Neural cell (in vitro differentiated cells): ENCODE data around the gene POU3F2. TPM values are rescaled to one million over a fixed set of nuclear protein-coding genes. Genes with fewer than 3 reads are reported as not detected.

Source experiments
- H2AFZ ChIP-seq: fragments of 200-600, 300-800 bp; sonication (generic), shearing (Covaris generic); 2 replicates; pipeline ENCODE4 v1.6.0; 2014; ENCODE audit warnings: low read depth, mild to moderate bottlenecking, antibody characterized with exemption, low read length, moderate library complexity
- H3F3A ChIP-seq: fragments of 200-600 bp; shearing (Covaris generic); 2 replicates; pipeline ENCODE4 v1.6.1; 2016; ENCODE audit warnings: mild to moderate bottlenecking, moderate library complexity, mixed read lengths, antibody characterized with exemption, low read length; ENCODE audit not compliant: insufficient read depth, poor library complexity, severe bottlenecking
- H3K27ac ChIP-seq: fragments of 200-600, 300-800 bp; sonication (generic), shearing (Covaris generic); 2 replicates; pipeline ENCODE4 v1.5.1; 2014; ENCODE audit warnings: mild to moderate bottlenecking, low read length, moderate library complexity
- H3K27me3 ChIP-seq: fragments of 300-800, 200-600 bp; sonication (generic), shearing (Covaris generic); 2 replicates; pipeline ENCODE4 v1.6.0; 2014; ENCODE audit warnings: mild to moderate bottlenecking, low read depth, low read length, moderate library complexity; ENCODE audit not compliant: insufficient read depth
- H3K36me3 ChIP-seq: fragments of 300-800, 200-600 bp; sonication (generic), shearing (Covaris generic); 2 replicates; pipeline ENCODE4 v1.5.1; 2014; ENCODE audit warnings: mild to moderate bottlenecking, antibody characterized with exemption, low read length, moderate library complexity; ENCODE audit not compliant: insufficient read depth
- H3K4me2 ChIP-seq: fragments of 300-800, 200-600 bp; sonication (generic), shearing (Covaris generic); 2 replicates; pipeline ENCODE4 v1.6.0; 2014; ENCODE audit warnings: mild to moderate bottlenecking, low read length
- H3K4me3 ChIP-seq: fragments of 300-800, 200-600 bp; sonication (generic), shearing (Covaris generic); 2 replicates; pipeline ENCODE4 v1.5.1; 2014; ENCODE audit warnings: mild to moderate bottlenecking, low read length, moderate library complexity
- H3K79me2 ChIP-seq: fragments of 200-600 bp; shearing (Covaris generic); replicated peaks from 2 replicates; pipeline ENCODE4 v1.6.0; 2014; ENCODE audit warnings: mild to moderate bottlenecking, low read length, moderate library complexity; ENCODE audit not compliant: insufficient read depth
- H3K9ac ChIP-seq: fragments of 300-800, 200-600 bp; sonication (generic), shearing (Covaris generic); 2 replicates; pipeline ENCODE4 v1.6.1; 2016; ENCODE audit warnings: mild to moderate bottlenecking, low read length, mixed read lengths
- H3K9me2 ChIP-seq: fragments of 200-600 bp; shearing (Covaris generic); 2 replicates; pipeline ENCODE4 v1.6.1; 2016; ENCODE audit warnings: mild to moderate bottlenecking, low read length, mixed read lengths; ENCODE audit not compliant: insufficient read depth
- H3K9me3 ChIP-seq: fragments of 200-600, 300-800 bp; sonication (generic), shearing (Covaris generic); 2 replicates; pipeline ENCODE4 v1.6.1; 2016; ENCODE audit warnings: mild to moderate bottlenecking, mixed run types, low read length, moderate library complexity, mixed read lengths
- H4K20me1 ChIP-seq: fragments of 200-600 bp; shearing (Covaris generic); 2 replicates; pipeline ENCODE4 v1.6.1; 2016; ENCODE audit warnings: mild to moderate bottlenecking, mixed run types; ENCODE audit not compliant: insufficient read depth
- CTCF ChIP-seq: fragments of 450-650 bp; IDR thresholded peaks from 2 replicates; pipeline ENCODE4 v1.5.1; 2014; ENCODE audit warnings: antibody characterized with exemption, mild to moderate bottlenecking, moderate library complexity; ENCODE audit not compliant: poor library complexity, severe bottlenecking
- EP300 ChIP-seq: fragments of 450-650 bp; conservative IDR thresholded peaks from 2 replicates; pipeline ENCODE4 v1.6.1; 2014; ENCODE audit warnings: antibody characterized with exemption, mild to moderate bottlenecking, moderate library complexity; ENCODE audit not compliant: poor library complexity, severe bottlenecking
- EZH2 ChIP-seq: fragments of 200-600, 300-800 bp; shearing (Covaris generic), sonication (generic); IDR thresholded peaks from 2 replicates; pipeline ENCODE4 v1.6.1; 2014; ENCODE audit warnings: antibody characterized with exemption, low read length, borderline replicate concordance, mild to moderate bottlenecking; ENCODE audit not compliant: insufficient read depth, poor library complexity, severe bottlenecking
- MXI1 ChIP-seq: fragments of 450-650 bp; conservative IDR thresholded peaks from 2 replicates; pipeline ENCODE4 v1.6.1; 2014; ENCODE audit warnings: antibody characterized with exemption, mild to moderate bottlenecking; ENCODE audit not compliant: poor library complexity, severe bottlenecking
- POLR2AphosphoS5 ChIP-seq: IDR thresholded peaks from 2 replicates; pipeline ENCODE4 v1.6.1; 2012
- RAD21 ChIP-seq: fragments of 450-650 bp; conservative IDR thresholded peaks from 2 replicates; pipeline ENCODE4 v1.6.1; 2014; ENCODE audit warnings: antibody characterized with exemption, mild to moderate bottlenecking, moderate library complexity
- REST ChIP-seq: IDR thresholded peaks from 2 replicates; pipeline ENCODE4 v1.6.1; 2012; ENCODE audit warnings: borderline replicate concordance
- SMC3 ChIP-seq: fragments of 450-650 bp; conservative IDR thresholded peaks from 2 replicates; pipeline ENCODE4 v1.6.1; 2014; ENCODE audit warnings: antibody characterized with exemption, mild to moderate bottlenecking, moderate library complexity; ENCODE audit not compliant: poor library complexity
- TAF1 ChIP-seq: IDR thresholded peaks from 2 replicates; pipeline ENCODE4 v1.6.1; 2012; ENCODE audit warnings: low read depth
- polyA plus RNA-seq: library from polyadenylated mRNA; depleted of rRNA; stranded (reverse); fragments of >200 nt; gene quantifications from 2 replicates; pipeline ENCODE4 v1.2.3, GENCODE V29; 2014

Gene POU3F2
- polyA plus RNA-seq, 1 donor from 2014 or later: 35.3 TPM

GRCh38 chr6:98797217-98797994 is 37.0 kb upstream of the POU3F2 start:
- H3F3A ChIP-seq: peaks cover 4% of the 10 kb centered on the region
- H3K4me3 ChIP-seq: no peak overlapping the region
- no peaks in the 10 kb centered on the region for H3K36me3 ChIP-seq
- no peaks in the 10 kb centered on the region for H3K9me2 ChIP-seq
- no peaks in the 10 kb centered on the region for H4K20me1 ChIP-seq
- TF ChIP-seq REST (no peak), SMC3 (no peak), EZH2 (no peak), TAF1 (no peak), RAD21 (no peak), POLR2AphosphoS5 (no peak), CTCF (no peak), MXI1 (no peak)
- H3K4me2 ChIP-seq: no peak overlapping the region
- H3K27ac ChIP-seq: no peak overlapping the region
- no peaks in the 10 kb centered on the region for H3K27me3 ChIP-seq
- no peak overlapping the region for H3K9ac ChIP-seq
- no peaks in the 10 kb centered on the region for H3K79me2 ChIP-seq
- H2AFZ ChIP-seq: no peak overlapping the region
- no peaks in the 10 kb centered on the region for H3K9me3 ChIP-seq

- no peaks in the 10 kb centered on the region for H3K27me3 ChIP-seq
- H3K27ac ChIP-seq: no peak overlapping the region
- no peak overlapping the region for H3K4me2 ChIP-seq
- no peaks in the 10 kb centered on the region for H3K36me3 ChIP-seq
- no peaks in the 10 kb centered on the region for H4K20me1 ChIP-seq
- H3F3A ChIP-seq: no peaks in the 10 kb centered on the region
- H3K4me3 ChIP-seq: no peak overlapping the region
- H3K9me2 ChIP-seq: no peaks in the 10 kb centered on the region
- H3K79me2 ChIP-seq: no peaks in the 10 kb centered on the region
- H3K9ac ChIP-seq: no peak overlapping the region
- H3K9me3 ChIP-seq: no peaks in the 10 kb centered on the region
- H2AFZ ChIP-seq: no peak overlapping the region
- no peak for TF ChIP-seq POLR2AphosphoS5
- no peak for TF ChIP-seq EP300
- TF ChIP-seq TAF1: no peak
- TF ChIP-seq EZH2: no peak
- no peak for TF ChIP-seq RAD21
- no peak for TF ChIP-seq REST
- no peak for TF ChIP-seq CTCF
- no peak for TF ChIP-seq MXI1
- TF ChIP-seq SMC3: no peak
Measured at GRCh38 chr6:98800866-98801265, 33.5 kb upstream of the POU3F2 start.
